Ovary (tissue), 9 donors: ENCODE data around the gene VKORC1. TPM values are rescaled to one million over a fixed set of nuclear protein-coding genes. Genes with fewer than 3 reads are reported as not detected.

ENCODE experiments used
- DNase-seq, 5 donors: peaks; one replicate each; pipeline ENCODE4 v3.0.0-alpha.2; 2019 to 2020
- H3K27ac ChIP-seq, 2 donors: fragments of 200-600 bp; one replicate each; pipeline versions ENCODE4 v1.5.1 to v1.8.0; 2019 to 2022
- H3K27me3 ChIP-seq: fragments of 200-600 bp; one replicate; pipeline ENCODE4 v1.8.0; 2022
- H3K36me3 ChIP-seq: fragments of 200-600 bp; sonication (generic); one replicate; pipeline ENCODE4 v1.5.1; 2019
- H3K4me1 ChIP-seq: one replicate; pipeline ENCODE4 v1.8.1; 2013; ENCODE audit warnings: mild to moderate bottlenecking, moderate library complexity; ENCODE audit not compliant: insufficient read depth
- H3K4me3 ChIP-seq: fragments of 200-600 bp; sonication (generic); one replicate; pipeline ENCODE4 v1.5.1; 2017
- H3K9me3 ChIP-seq, 2 donors: fragments of 200-600 bp in 1 of 2; sonication (generic) in 1 of 2; one replicate each; pipeline versions ENCODE4 v1.5.1 to v1.8.1; 2013 to 2019; ENCODE audit warnings: mild to moderate bottlenecking in 1 of 2, moderate library complexity in 1 of 2
- EP300 ChIP-seq: sonication (generic); formaldehyde crosslinking; IDR thresholded peaks from one replicate; pipeline ENCODE4 v1.6.1; 2017; ENCODE audit warnings: antibody characterized with exemption
- POLR2A ChIP-seq: fragments of 450-650 bp; IDR thresholded peaks from one replicate; pipeline ENCODE4 v1.6.1; 2017; ENCODE audit warnings: antibody characterized with exemption, mild to moderate bottlenecking, moderate library complexity
- WGBS, 3 donors: extraction: QIAGEN DNeasy Blood & Tissue Kit in 1 of 3; methylation state at CpG; one replicate each; pipeline versions ENCODE4 v1.1.5 to v1.1.7; 2013 to 2017; 5-methylcytosine and 5-hydroxymethylcytosine counted together
- intact Hi-C, 4 donors: fragments of 100-400 bp; cut with DNase I; formaldehyde crosslinking; loops; one replicate each; pipeline versions ENCODE4 v1.11.0 to v1.15.1; 2022 to 2023
- polyA plus RNA-seq, 2 donors: library from polyadenylated mRNA; stranded (reverse); fragments of 200-250 nt in 1 of 2; fragments of 350-450 nt in 1 of 2; fragmentation: Illumina TruSeq in 1 of 2; extraction: RNeasy Lipid Tissue Mini Kit (QIAGEN cat#74804) in 1 of 2; gene quantifications; one replicate each; pipeline ENCODE4 v1.2.3, GENCODE V29; 2013 to 2014
- total RNA-seq, 7 donors: library from RNA; depleted of rRNA in 2 of 7; stranded (reverse); fragments of >200 nt in 2 of 7; fragmentation: NEBNext Ultra II Directional in 3 of 7; extraction: Animal tissue kit (Norgen Biotek cat#: 25700) in 3 of 7; gene quantifications; one replicate each; pipeline versions ENCODE4 v1.1.0 to v1.2.4, GENCODE V29; 2016 to 2023
- TF ChIP-seq, protein P1 (sequence below), 3 donors: fragments of 450-650 bp in 2 of 3; fragments of 200-600 bp in 1 of 3; IDR thresholded peaks; one replicate each; pipeline versions ENCODE4 v1.5.1 to v1.8.0; 2016 to 2022; ENCODE audit warnings: antibody characterized with exemption in 3 of 3, mild to moderate bottlenecking in 1 of 3
- donor health status: DM: no; HTN: no; CAD: no; lungs with moderate emphysema.
- donor health status: DM: no; HTN: no; CAD: no.
- donor health status: Bipolar disorder and iron deficiency.
- donor health status: DM: yes; HTN: yes; CAD: no.
- donor health status: DM: no; HTN: no; CAD: no.
- donor health status: DM: yes; HTN: yes; CAD: no.

The VKORC1 gene
- total and polyA plus RNA-seq, 9 donors, result 72.1 to 141 (median 86.4) TPM

GRCh38 chr16:31130899-31131298, 36.3 kb upstream of the VKORC1 start:
- Histone ChIP-seq H3K27me3 (no peaks in the 10 kb centered on the region), H3K4me1 (no peaks in the 10 kb centered on the region), H3K27ac (no peak overlapping the region), H3K4me3 (no peak overlapping the region), H3K9me3 (no peaks in the 10 kb centered on the region), H3K36me3 (no peaks in the 10 kb centered on the region)
- WGBS, 3 donors, result 74 to 80% (median 79%) methylated on average over 6 of the region's 6 CpGs
- TF ChIP-seq, protein P1, sequence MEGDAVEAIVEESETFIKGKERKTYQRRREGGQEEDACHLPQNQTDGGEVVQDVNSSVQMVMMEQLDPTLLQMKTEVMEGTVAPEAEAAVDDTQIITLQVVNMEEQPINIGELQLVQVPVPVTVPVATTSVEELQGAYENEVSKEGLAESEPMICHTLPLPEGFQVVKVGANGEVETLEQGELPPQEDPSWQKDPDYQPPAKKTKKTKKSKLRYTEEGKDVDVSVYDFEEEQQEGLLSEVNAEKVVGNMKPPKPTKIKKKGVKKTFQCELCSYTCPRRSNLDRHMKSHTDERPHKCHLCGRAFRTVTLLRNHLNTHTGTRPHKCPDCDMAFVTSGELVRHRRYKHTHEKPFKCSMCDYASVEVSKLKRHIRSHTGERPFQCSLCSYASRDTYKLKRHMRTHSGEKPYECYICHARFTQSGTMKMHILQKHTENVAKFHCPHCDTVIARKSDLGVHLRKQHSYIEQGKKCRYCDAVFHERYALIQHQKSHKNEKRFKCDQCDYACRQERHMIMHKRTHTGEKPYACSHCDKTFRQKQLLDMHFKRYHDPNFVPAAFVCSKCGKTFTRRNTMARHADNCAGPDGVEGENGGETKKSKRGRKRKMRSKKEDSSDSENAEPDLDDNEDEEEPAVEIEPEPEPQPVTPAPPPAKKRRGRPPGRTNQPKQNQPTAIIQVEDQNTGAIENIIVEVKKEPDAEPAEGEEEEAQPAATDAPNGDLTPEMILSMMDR (IDR thresholded peaks at IDR 0.05), result no peak
- no peak for TF ChIP-seq EP300
- no peak for TF ChIP-seq POLR2A
- intact Hi-C loops, result loop anchor here in 1 of 4 donors (10.0 kb wide), 1 partner anchor 54 kb away; the partner anchor contains the start of gene FUS
- DNase-seq, result no peak

- 74 to 86% (median 78%) methylated on average over 9 to 10 of the region's 10 CpGs for WGBS, 3 donors
- no peaks in the 10 kb centered on the region for H3K27me3 ChIP-seq
- H3K27ac ChIP-seq, result no peak overlapping the region
- H3K4me3 ChIP-seq, result no peak overlapping the region
- H3K9me3 ChIP-seq, result no peaks in the 10 kb centered on the region
- DNase-seq, result no peak
- H3K36me3 ChIP-seq, result no peaks in the 10 kb centered on the region
- TF ChIP-seq POLR2A, result no peak
- TF ChIP-seq, protein P1 (IDR thresholded peaks at IDR 0.05), result no peak
- no peak for TF ChIP-seq EP300
- intact Hi-C loops, result loop anchor here in 1 of 4 donors (10.0 kb wide), 1 partner anchor 54 kb away; the partner anchor contains the start of gene FUS
- no peaks in the 10 kb centered on the region for H3K4me1 ChIP-seq
Observed at GRCh38 chr16:31130336-31130891, 35.8 kb upstream of the VKORC1 start.

- 31 to 35% (median 32%) methylated on average over 29 of the region's 29 CpGs for WGBS, 3 donors
- Histone ChIP-seq H3K36me3 (no peaks in the 10 kb centered on the region), H3K27ac (peak overlapping the region in 1 of 2 donors; percentile 44), H3K4me1 (no peaks in the 10 kb centered on the region), H3K9me3 (no peaks in the 10 kb centered on the region), H3K4me3 (no peak overlapping the region), H3K27me3 (no peaks in the 10 kb centered on the region)
- intact Hi-C loops, result loop anchor here in 1 of 4 donors (10.0 kb wide), 1 partner anchor 55 kb away; the partner anchor contains the start of gene FUS
- TF ChIP-seq POLR2A (no peak), EP300 (no peak)
- TF ChIP-seq, protein P1 (IDR thresholded peaks at IDR 0.05), result no peak
- peak; percentile 64 to 89 (median 69) for DNase-seq
Observed at GRCh38 chr16:31129568-31130335, 35.2 kb upstream of the VKORC1 start.

- no peak for TF ChIP-seq POLR2A
- TF ChIP-seq, protein P1 (IDR thresholded peaks at IDR 0.05), result no peak
- no peak for TF ChIP-seq EP300
- H3K36me3 ChIP-seq, result no peaks in the 10 kb centered on the region
- H3K4me1 ChIP-seq, result no peaks in the 10 kb centered on the region
- no peak for DNase-seq
- intact Hi-C loops, result no loop called here
- peak overlapping the region in 1 of 2 donors; percentile 44 for H3K27ac ChIP-seq
- WGBS, 3 donors, result 45 to 59% (median 55%) methylated on average over 14 of the region's 14 CpGs
- no peak overlapping the region for H3K4me3 ChIP-seq
- no peaks in the 10 kb centered on the region for H3K27me3 ChIP-seq
- H3K9me3 ChIP-seq, result no peaks in the 10 kb centered on the region
Observed at GRCh38 chr16:31128711-31129567, 34.3 kb upstream of the VKORC1 start.
